Psoas muscle (tissue), 8 donors: ENCODE data around the gene PCCA. TPM values are rescaled to one million over a fixed set of nuclear protein-coding genes. Genes with fewer than 3 reads are reported as not detected.
A peak's percentile ranks its signal among the peaks of the same experiment; 100 is the strongest.

Source experiments
- ATAC-seq, 4 donors: fragments of 200-7000 bp; cut with Tn5 transposase; one replicate each; pipeline ENCODE4 v1.9.1; 2020; ENCODE audit warnings: moderate library complexity in 3 of 4, mild to moderate bottlenecking in 2 of 4
- DNase-seq, 2 donors: peaks; one replicate each; pipeline ENCODE4 v3.0.0-alpha.2; 2020
- H3K27ac ChIP-seq: fragments of 200-600 bp; one replicate; pipeline ENCODE4 v1.8.0; 2022
- H3K27me3 ChIP-seq, 3 donors: fragments of 200-600 bp in 1 of 3; one replicate each; pipeline versions ENCODE4 v1.6.1 to v1.8.0; 2013 to 2022; ENCODE audit warnings: low read length in 2 of 3, mild to moderate bottlenecking in 2 of 3, moderate library complexity in 1 of 3; ENCODE audit not compliant: insufficient read depth in 3 of 3
- H3K36me3 ChIP-seq, 2 donors: fragments of 200-600 bp in 1 of 2; one replicate each; pipeline versions ENCODE4 v1.6.1 to v1.8.0; 2013 to 2022; ENCODE audit warnings: low read depth in 1 of 2, mild to moderate bottlenecking in 1 of 2, moderate library complexity in 1 of 2; ENCODE audit not compliant: insufficient read depth in 1 of 2
- H3K4me1 ChIP-seq: fragments of 200-600 bp; one replicate; pipeline ENCODE4 v1.8.0; 2022
- H3K4me3 ChIP-seq: fragments of 200-600 bp; one replicate; pipeline ENCODE4 v1.8.0; 2022; ENCODE audit warnings: mild to moderate bottlenecking
- H3K9me3 ChIP-seq: fragments of 200-600 bp; one replicate; pipeline ENCODE4 v1.8.0; 2022
- CTCF ChIP-seq: fragments of 200-600 bp; IDR thresholded peaks from one replicate; pipeline ENCODE4 v1.8.0; 2022; ENCODE audit warnings: antibody characterized with exemption
- WGBS, 3 donors: extraction: QIAGEN DNeasy Blood & Tissue Kit; methylation state at CpG; one replicate each; pipeline versions ENCODE4 v1.1.6 to v1.1.7; 2013; 5-methylcytosine and 5-hydroxymethylcytosine counted together
- intact Hi-C, 2 donors: fragments of 100-400 bp; cut with DNase I; formaldehyde crosslinking; loops; one replicate each; pipeline versions ENCODE4 v1.11.0 to v1.14.2; 2022
- polyA plus RNA-seq, 3 donors: library from polyadenylated mRNA; stranded (reverse); fragments of 200-250 nt; gene quantifications; one replicate each; pipeline ENCODE4 v1.2.3, GENCODE V29; 2013
- total RNA-seq, 4 donors: library from RNA; stranded (reverse); fragmentation: NEBNext Ultra II Directional in 2 of 4; extraction: Animal tissue kit (Norgen Biotek cat#: 25700) in 2 of 4; gene quantifications; one replicate each; pipeline versions ENCODE4 v1.2.1 to v1.2.4, GENCODE V29; 2021 to 2023
- donor health status: healthy with polysubstance abuse.
- donor health status: DM: no; HTN: no; CAD: no; lungs with moderate emphysema.
- donor health status: Bipolar disorder and iron deficiency.
- donor health status: healthy.
- donor health status: DM: yes; HTN: yes; CAD: no.
- donor health status: DM: no; HTN: no; CAD: no.
- donor health status: DM: no; HTN: no; CAD: no.
- donor health status: DM: yes; HTN: yes; CAD: no.

Gene PCCA
- total and polyA plus RNA-seq, 7 donors = 6.2 to 23.9 (median 13.3) TPM

GRCh38 chr13:100350601-100351000 is 261.7 kb downstream of the PCCA start:
- no peaks in the 10 kb centered on the region for H3K27me3 ChIP-seq
- intact Hi-C loops = no loop called here
- TF ChIP-seq CTCF = no peak
- ATAC-seq = no peak
- no peak overlapping the region for H3K27ac ChIP-seq
- no peaks in the 10 kb centered on the region for H3K36me3 ChIP-seq
- no peak overlapping the region for H3K4me3 ChIP-seq
- no peaks in the 10 kb centered on the region for H3K9me3 ChIP-seq
- no peak for DNase-seq
- H3K4me1 ChIP-seq = no peaks in the 10 kb centered on the region

GRCh38 chr13:100356426-100356825 is 267.5 kb downstream of the PCCA start:
- no peaks in the 10 kb centered on the region for H3K36me3 ChIP-seq
- TF ChIP-seq CTCF = no peak
- intact Hi-C loops = no loop called here

GRCh38 chr13:100356889-100357288 is 268.0 kb downstream of the PCCA start:
- no peak for DNase-seq

More at GRCh38 chr13:100356426-100356825, 267.5 kb downstream of the PCCA start:
- no peaks in the 10 kb centered on the region for H3K27me3 ChIP-seq
- H3K27ac ChIP-seq = no peak overlapping the region
- no peak for ATAC-seq
- 63 to 69% (median 68%) methylated on average over 1 of the region's 1 CpG for WGBS, 3 donors
- no peaks in the 10 kb centered on the region for H3K9me3 ChIP-seq
- DNase-seq = no peak
- H3K4me1 ChIP-seq = no peaks in the 10 kb centered on the region
- no peak overlapping the region for H3K4me3 ChIP-seq

GRCh38 chr13:100357764-100358163 is 268.9 kb downstream of the PCCA start:
- DNase-seq = no peak
- intact Hi-C loops = no loop called here
- no peak overlapping the region for H3K27ac ChIP-seq
- no peak for ATAC-seq
- no peaks in the 10 kb centered on the region for H3K4me1 ChIP-seq
- no peaks in the 10 kb centered on the region for H3K9me3 ChIP-seq
- no peak overlapping the region for H3K4me3 ChIP-seq
- H3K27me3 ChIP-seq = no peaks in the 10 kb centered on the region
- 97 to 100% (median 100%) methylated on average over 1 of the region's 1 CpG for WGBS, 3 donors
- H3K36me3 ChIP-seq = no peaks in the 10 kb centered on the region
- no peak for TF ChIP-seq CTCF

More at GRCh38 chr13:100356889-100357288, 268.0 kb downstream of the PCCA start:
- no peak overlapping the region for H3K27ac ChIP-seq
- no peak for ATAC-seq
- H3K27me3 ChIP-seq = no peaks in the 10 kb centered on the region
- H3K4me1 ChIP-seq = no peaks in the 10 kb centered on the region
- intact Hi-C loops = no loop called here
- no peaks in the 10 kb centered on the region for H3K9me3 ChIP-seq
- no peak overlapping the region for H3K4me3 ChIP-seq
- H3K36me3 ChIP-seq = no peaks in the 10 kb centered on the region
- TF ChIP-seq CTCF = no peak
- WGBS, 3 donors = 74 to 78% (median 75%) methylated on average over 3 of the region's 3 CpGs

- no peak overlapping the region for H3K4me3 ChIP-seq
- H3K9me3 ChIP-seq = no peaks in the 10 kb centered on the region
- no peak overlapping the region for H3K27ac ChIP-seq
- ATAC-seq (peak in 2 of 4 donors; percentile 59 to 77), DNase-seq (no peak)
- WGBS, 3 donors = 66 to 93% (median 76%) methylated on average over 2 of the region's 2 CpGs
- no peak for TF ChIP-seq CTCF
- H3K4me1 ChIP-seq = no peaks in the 10 kb centered on the region
- intact Hi-C loops = no loop called here
- H3K36me3 ChIP-seq = no peaks in the 10 kb centered on the region
- H3K27me3 ChIP-seq = no peaks in the 10 kb centered on the region
These were observed 272.6 kb downstream of the PCCA start for GRCh38 chr13:100361504-100361903.
